Hypothalamus (tissue), 51 donors: Measurements from ENCODE around the gene FAM219B.

Experiments
- DNase-seq, 51 donors: peaks; one replicate each; lab custom pipeline; 2025; lab: John Stamatoyannopoulos, UW

FAM219B gene

GRCh38 chr15:74851960-74852359 is 54.7 kb downstream of the FAM219B start:
- DNase-seq: no peak

GRCh38 chr15:74850393-74850792 is 56.3 kb downstream of the FAM219B start:
- DNase-seq: no peak
